ENCODE measurements around the gene BRWD1.

Gene BRWD1

GRCh38 chr21:39197448-39198233, 115.8 kb downstream of the BRWD1 start:
- DNase-seq (ENCODE audit: low spot score): no peak

GRCh38 chr21:39196838-39197237, 116.6 kb downstream of the BRWD1 start:
- DNase-seq (ENCODE audit: low spot score): no peak

GRCh38 chr21:39196310-39196709, 117.1 kb downstream of the BRWD1 start:
- DNase-seq (ENCODE audit: low spot score): peak; percentile 9

GRCh38 chr21:39193380-39193779, 120.1 kb downstream of the BRWD1 start:
- DNase-seq (ENCODE audit: low spot score): no peak

GRCh38 chr21:39189857-39190604, 123.4 kb downstream of the BRWD1 start:
- DNase-seq (ENCODE audit: low spot score): no peak

GRCh38 chr21:39188521-39189139, 124.8 kb downstream of the BRWD1 start:
- no peak for DNase-seq (ENCODE audit: low spot score)

GRCh38 chr21:39187141-39187540, 126.3 kb downstream of the BRWD1 start:
- DNase-seq (ENCODE audit: low spot score): no peak

GRCh38 chr21:39186676-39187075, 126.8 kb downstream of the BRWD1 start:
- DNase-seq (ENCODE audit: low spot score): no peak

- DNase-seq (ENCODE audit: low spot score): no peak
Measured at GRCh38 chr21:39185157-39185556, 128.3 kb downstream of the BRWD1 start.

- DNase-seq (ENCODE audit: low spot score): no peak
Measured at GRCh38 chr21:39184050-39184980, 129.1 kb downstream of the BRWD1 start.

GRCh38 chr21:39183272-39184049, 130.0 kb downstream of the BRWD1 start, which contains the start of gene PSMG1:
PSMG1 (minus strand) TSS chr21:39183451; CDS start chr21:39183385, 66 bp downstream.
- DNase-seq (ENCODE audit: low spot score): peak; percentile 93

GRCh38 chr21:39182484-39183271, 130.8 kb downstream of the BRWD1 start:
- no peak for DNase-seq (ENCODE audit: low spot score)

GRCh38 chr21:39182016-39182415, 131.4 kb downstream of the BRWD1 start:
- no peak for DNase-seq (ENCODE audit: low spot score)

- DNase-seq (ENCODE audit: low spot score): no peak
Measured at GRCh38 chr21:39181205-39181818, 132.1 kb downstream of the BRWD1 start.

GRCh38 chr21:39180429-39181019, 132.9 kb downstream of the BRWD1 start:
- peak; percentile 11 for DNase-seq (ENCODE audit: low spot score)

GRCh38 chr21:39178421-39178820, 135.0 kb downstream of the BRWD1 start:
- DNase-seq (ENCODE audit: low spot score): no peak

GRCh38 chr21:39176271-39176709, 137.1 kb downstream of the BRWD1 start:
- no peak for DNase-seq (ENCODE audit: low spot score)

- no peak for DNase-seq (ENCODE audit: low spot score)
Measured at GRCh38 chr21:39175665-39176064, 137.8 kb downstream of the BRWD1 start.

GRCh38 chr21:39175154-39175553, 138.3 kb downstream of the BRWD1 start:
- DNase-seq (ENCODE audit: low spot score): peak; percentile 7
